ENCODE measurements around the gene PKMYT1.

DNA sequence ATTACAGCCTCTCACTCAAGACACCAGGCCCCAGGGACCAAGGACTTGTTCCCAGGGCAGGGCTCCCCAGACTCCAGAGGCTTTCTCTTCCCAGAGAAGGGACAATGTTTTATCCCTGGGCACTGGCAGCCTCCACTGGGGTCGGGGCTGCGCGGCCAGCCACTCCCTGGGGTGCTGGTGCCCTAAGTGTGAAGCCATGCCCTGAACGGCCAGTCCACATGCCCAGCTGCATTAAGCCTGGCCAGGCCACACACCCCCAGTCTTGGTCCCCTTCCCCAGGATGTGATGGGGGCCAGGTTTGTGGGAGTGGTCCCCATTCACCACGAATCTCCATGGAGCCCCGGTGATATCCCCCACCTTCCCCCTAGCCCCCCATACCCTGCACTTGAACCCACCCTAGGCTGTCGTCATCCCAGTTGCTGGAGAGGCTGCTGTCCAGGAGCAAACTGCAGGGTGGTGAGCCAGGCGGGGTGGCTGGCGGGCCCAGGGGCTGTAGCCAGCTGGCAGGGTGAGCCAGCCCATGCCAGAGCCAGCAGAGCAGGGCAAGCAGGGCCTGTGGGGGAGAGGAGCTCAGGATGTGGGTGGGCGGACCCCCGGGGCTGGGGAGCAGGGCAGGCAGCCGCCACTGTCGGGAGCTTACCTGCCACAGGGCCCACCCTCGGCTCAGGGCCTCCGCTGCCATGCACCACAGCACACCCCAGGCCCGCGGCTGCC, 6.5 kb downstream of the PKMYT1 start:
- TF ChIP-seq, protein P1, sequence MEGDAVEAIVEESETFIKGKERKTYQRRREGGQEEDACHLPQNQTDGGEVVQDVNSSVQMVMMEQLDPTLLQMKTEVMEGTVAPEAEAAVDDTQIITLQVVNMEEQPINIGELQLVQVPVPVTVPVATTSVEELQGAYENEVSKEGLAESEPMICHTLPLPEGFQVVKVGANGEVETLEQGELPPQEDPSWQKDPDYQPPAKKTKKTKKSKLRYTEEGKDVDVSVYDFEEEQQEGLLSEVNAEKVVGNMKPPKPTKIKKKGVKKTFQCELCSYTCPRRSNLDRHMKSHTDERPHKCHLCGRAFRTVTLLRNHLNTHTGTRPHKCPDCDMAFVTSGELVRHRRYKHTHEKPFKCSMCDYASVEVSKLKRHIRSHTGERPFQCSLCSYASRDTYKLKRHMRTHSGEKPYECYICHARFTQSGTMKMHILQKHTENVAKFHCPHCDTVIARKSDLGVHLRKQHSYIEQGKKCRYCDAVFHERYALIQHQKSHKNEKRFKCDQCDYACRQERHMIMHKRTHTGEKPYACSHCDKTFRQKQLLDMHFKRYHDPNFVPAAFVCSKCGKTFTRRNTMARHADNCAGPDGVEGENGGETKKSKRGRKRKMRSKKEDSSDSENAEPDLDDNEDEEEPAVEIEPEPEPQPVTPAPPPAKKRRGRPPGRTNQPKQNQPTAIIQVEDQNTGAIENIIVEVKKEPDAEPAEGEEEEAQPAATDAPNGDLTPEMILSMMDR (IDR thresholded peaks at IDR 0.05), result no peak
- no peak for TF ChIP-seq POLR2A (IDR thresholded peaks at IDR 0.05)

All from right lobe of liver (tissue), 4 donors.